Measurements from ENCODE around the gene JCAD. TPM values are rescaled to one million over a fixed set of nuclear protein-coding genes. Genes with fewer than 3 reads are reported as not detected.
A peak's percentile ranks its signal among the peaks of the same experiment; 100 is the strongest.
"Not testable (repeated sequence)": the region's sequence is repeated elsewhere in the genome, so short reads cannot be mapped to it uniquely, and the experiment has no call there.

The JCAD gene
- total and polyA plus RNA-seq, 9 donors = 21.0 to 44.6 (median 33.4) TPM

DNA sequence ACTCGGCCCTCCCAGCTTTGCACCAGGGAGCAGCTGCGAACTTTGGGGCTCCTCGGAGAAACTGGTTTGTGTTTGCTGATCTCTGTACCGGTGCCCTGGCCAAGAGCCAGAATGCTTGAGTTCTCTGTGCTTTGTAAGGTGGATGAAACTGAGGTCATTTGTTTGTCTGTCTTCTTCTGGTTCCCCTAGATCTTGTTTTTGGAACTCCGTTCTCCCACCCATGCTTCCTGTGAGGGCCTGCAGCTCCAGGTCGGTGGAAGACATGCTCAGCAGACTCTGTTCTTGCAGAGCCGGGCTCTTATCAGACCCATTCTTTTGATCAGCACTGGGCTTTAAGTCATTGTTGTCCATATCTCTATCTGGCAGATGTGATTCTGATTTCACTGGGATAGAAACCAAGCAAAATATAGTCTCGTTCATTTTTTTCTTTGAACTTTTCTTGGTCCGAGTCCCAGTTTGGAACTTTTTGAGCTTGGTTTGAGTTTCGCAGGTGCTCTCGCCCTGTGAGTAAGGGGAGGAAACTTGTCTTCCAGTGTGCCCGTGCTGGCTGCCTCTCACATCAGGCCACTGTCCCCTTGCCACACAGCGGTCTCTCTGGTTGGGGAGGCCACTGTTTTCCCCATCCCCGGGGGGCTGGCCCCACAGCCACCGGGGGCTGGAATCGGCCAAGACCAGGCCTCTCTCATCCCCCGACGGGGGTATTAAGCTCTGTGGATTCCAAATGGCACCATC, 31.2 kb downstream of the JCAD start:
- DNase-seq = peak; percentile 81
- peaks cover 9% of the 10 kb centered on the region for H3K27me3 ChIP-seq (ENCODE audit: control insufficient read depth, insufficient read depth, low read length)
- 47% methylated on average over 9 of the region's 18 CpGs for WGBS (ENCODE audit: insufficient coverage)
- peak overlapping the region; percentile 65 for H3K27ac ChIP-seq (ENCODE audit: low read length)
- peaks cover 35% of the 10 kb centered on the region for H3K4me1 ChIP-seq (ENCODE audit: control insufficient read depth, insufficient read depth, low read length)
- H3K4me3 ChIP-seq (ENCODE audit: low read length) = no peak overlapping the region
- H3K9me3 ChIP-seq (replicated peaks; ENCODE audit: control insufficient read depth, low read depth, low read length) = no peaks in the 10 kb centered on the region
- peaks cover 6% of the 10 kb centered on the region for H3K36me3 ChIP-seq (ENCODE audit: control insufficient read depth, insufficient read depth, low read length)

DNA sequence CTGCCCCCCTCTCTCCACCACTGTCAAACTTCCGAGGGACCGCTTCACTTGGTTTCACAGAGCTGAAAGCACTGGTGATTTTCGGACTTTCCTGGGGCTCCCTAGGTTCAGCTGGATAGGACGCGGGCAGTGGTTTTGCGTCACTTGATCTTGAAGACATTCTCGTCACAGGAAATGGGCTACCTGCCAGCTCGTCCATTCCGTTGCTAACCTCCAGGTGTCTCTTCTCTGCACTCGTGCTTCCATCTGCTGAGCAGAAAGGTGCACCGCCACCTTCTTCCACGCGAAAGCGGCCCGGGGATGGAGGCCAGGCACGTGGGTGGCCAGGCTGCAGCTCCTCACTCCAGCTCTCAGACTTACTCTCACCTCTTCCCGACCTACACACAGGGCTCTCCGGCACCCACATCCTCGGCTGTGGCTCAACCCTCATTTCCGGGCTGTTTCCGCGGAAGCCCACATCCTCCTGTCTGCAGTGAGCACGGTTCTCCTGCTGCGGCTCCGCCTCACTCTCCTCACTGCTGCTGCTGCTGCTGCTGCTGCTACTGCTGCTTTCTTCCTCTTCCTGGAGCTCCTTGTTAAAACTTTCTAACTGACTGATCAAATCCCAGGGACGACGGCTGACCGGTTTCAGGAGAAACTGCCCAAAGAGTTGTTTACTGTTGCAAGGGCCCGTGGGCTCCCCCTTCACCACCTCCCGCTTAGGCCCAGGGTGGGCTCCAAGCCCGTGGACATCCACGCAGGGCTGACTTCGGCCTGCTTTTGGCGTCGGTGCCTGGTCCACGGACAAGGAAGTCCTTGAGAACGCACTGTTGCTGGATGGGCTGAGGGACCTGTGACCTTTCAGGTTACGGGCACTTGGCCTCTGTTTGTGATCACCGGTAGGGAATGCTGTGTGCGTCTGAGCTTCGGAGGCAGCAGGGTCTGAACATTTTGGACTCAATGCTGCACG, 32.1 kb downstream of the JCAD start:
- Histone ChIP-seq H3K4me1 (ENCODE audit: control insufficient read depth, insufficient read depth, low read length) (peaks cover 35% of the 10 kb centered on the region), H3K27ac (ENCODE audit: low read length) (peak overlapping the region; percentile 51), H3K9me3 (replicated peaks; ENCODE audit: control insufficient read depth, low read depth, low read length) (no peaks in the 10 kb centered on the region), H3K36me3 (ENCODE audit: control insufficient read depth, insufficient read depth, low read length) (peaks cover 6% of the 10 kb centered on the region), H3K27me3 (ENCODE audit: control insufficient read depth, insufficient read depth, low read length) (peaks cover 9% of the 10 kb centered on the region), H3K4me3 (ENCODE audit: low read length) (no peak overlapping the region)
- DNase-seq = peak; percentile 59
- WGBS (ENCODE audit: insufficient coverage) = 39% methylated on average over 42 of the region's 42 CpGs

DNA sequence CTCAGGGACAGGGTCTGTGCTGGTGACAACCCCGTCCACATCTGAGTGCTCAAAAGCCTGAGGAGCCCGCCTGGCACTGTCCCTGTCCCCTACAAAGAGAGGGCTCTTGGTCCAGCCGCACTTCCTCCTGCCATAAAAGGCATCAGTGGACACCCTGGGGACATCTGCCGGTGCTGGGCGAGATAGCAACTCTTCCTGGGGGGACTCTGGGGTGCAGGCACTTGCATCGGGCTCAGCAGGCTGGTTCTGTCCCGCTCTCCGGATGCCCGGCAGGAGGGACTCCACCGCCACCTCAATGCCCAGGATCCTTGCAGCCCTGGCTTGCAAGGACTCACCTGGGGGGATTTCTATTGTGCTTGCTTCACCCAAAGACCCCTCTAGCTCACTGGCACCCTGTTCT, 32.8 kb downstream of the JCAD start:
- Histone ChIP-seq H3K9me3 (replicated peaks; ENCODE audit: control insufficient read depth, low read depth, low read length) (no peaks in the 10 kb centered on the region), H3K4me3 (ENCODE audit: low read length) (no peak overlapping the region), H3K4me1 (ENCODE audit: control insufficient read depth, insufficient read depth, low read length) (peaks cover 35% of the 10 kb centered on the region), H3K27ac (ENCODE audit: low read length) (no peak overlapping the region), H3K36me3 (ENCODE audit: control insufficient read depth, insufficient read depth, low read length) (peaks cover 6% of the 10 kb centered on the region), H3K27me3 (ENCODE audit: control insufficient read depth, insufficient read depth, low read length) (peaks cover 9% of the 10 kb centered on the region)
- WGBS (ENCODE audit: insufficient coverage) = 97% methylated on average over 6 of the region's 10 CpGs
- DNase-seq = no peak

DNA sequence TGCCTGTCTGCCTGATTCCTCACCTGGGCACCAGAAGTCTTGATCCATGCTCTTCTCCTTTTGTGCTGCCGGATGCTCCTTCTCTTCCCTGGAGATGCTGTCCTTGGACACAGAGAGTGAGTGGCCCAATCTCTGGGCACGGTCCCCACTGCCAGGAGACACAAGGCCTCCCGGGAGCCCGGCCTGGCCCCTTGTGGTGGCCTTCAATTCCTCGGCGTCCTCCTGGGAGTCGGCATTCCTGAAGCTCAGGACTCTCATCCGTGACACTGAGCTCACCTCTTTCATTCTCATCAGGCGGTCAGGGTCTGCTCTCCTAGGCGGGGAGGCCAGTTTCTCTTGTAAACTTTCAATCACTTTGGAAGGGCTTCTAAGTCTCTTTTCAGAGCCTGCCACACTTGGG, 33.3 kb downstream of the JCAD start:
- H3K27ac ChIP-seq (ENCODE audit: low read length) = no peak overlapping the region
- H3K4me1 ChIP-seq (ENCODE audit: control insufficient read depth, insufficient read depth, low read length) = peaks cover 35% of the 10 kb centered on the region

DNA sequence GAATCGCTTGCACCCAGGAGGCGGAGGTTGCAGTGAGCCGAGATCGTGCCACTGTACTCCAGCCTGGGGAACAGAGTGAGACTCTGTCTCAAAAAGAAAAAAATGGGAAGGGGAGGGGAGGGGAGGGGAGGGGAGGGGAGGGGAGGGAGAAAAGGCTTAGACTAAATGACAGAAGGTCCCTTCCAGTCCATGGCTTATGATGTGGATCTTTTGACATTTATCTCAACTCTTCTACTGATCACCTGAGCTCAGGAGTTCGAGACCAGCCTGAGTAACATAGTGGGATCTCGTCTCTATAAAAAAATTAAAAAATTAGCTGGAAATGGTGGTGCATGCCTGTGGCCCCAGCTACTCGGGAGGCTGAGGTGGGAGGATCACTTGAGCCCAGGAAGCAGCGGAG, 34.0 kb downstream of the JCAD start:
- not testable (repeated sequence) for DNase-seq; H3K27me3 ChIP-seq (ENCODE audit: control insufficient read depth, insufficient read depth, low read length); H3K27ac ChIP-seq (ENCODE audit: low read length); H3K9me3 ChIP-seq (replicated peaks; ENCODE audit: control insufficient read depth, low read depth, low read length); H3K4me3 ChIP-seq (ENCODE audit: low read length); H3K36me3 ChIP-seq (ENCODE audit: control insufficient read depth, insufficient read depth, low read length)
- H3K4me1 ChIP-seq (ENCODE audit: control insufficient read depth, insufficient read depth, low read length) = peaks cover 35% of the 10 kb centered on the region
- 100% methylated on average over 1 of the region's 8 CpGs for WGBS (ENCODE audit: insufficient coverage)

More for the DNA sequence above, 33.3 kb downstream of the JCAD start:
- no peak for DNase-seq
- no peaks in the 10 kb centered on the region for H3K9me3 ChIP-seq (replicated peaks; ENCODE audit: control insufficient read depth, low read depth, low read length)
- WGBS (ENCODE audit: insufficient coverage) = 91% methylated on average over 9 of the region's 10 CpGs
- H3K36me3 ChIP-seq (ENCODE audit: control insufficient read depth, insufficient read depth, low read length) = peaks cover 6% of the 10 kb centered on the region
- H3K27me3 ChIP-seq (ENCODE audit: control insufficient read depth, insufficient read depth, low read length) = peaks cover 9% of the 10 kb centered on the region
- no peak overlapping the region for H3K4me3 ChIP-seq (ENCODE audit: low read length)

DNA sequence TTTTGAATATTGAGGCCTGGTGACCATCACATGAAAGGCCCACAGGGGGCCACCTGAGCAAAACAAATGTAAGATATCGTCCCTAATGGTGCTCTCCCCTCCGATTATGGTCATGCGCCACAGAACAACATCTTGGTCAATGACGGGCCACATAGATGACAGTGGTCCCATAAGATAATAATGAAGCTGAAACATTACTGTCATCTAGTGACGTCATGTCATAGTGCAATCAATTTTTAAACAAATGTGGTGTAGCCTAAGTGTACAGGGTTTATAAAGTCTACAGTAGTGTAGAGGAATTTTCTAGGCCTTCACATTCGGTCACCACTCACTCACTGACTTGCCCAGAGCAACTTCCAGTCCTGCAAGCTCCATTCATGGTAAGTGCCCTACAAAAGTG, 36.8 kb downstream of the JCAD start:
- WGBS (ENCODE audit: insufficient coverage) = 85% methylated on average over 4 of the region's 6 CpGs

DNA sequence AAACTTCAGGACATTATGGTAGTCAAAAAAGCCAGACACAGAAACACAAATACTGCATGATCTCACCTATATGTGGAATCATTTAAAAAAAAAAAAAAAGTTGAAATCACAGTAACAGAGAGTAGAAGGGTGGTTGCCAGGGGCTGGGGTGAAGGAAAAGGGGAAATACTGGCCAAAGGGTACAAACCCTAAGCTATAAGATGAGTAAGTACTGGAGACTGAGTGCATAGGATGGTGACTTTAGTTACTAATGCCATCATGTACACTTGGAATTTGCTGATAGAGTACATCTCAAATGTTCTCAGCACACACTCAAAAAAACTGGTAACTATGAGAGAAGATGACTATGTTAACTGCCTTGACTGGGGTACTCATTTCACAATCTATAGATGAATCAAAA, 39.9 kb downstream of the JCAD start:
- H3K27ac ChIP-seq (ENCODE audit: low read length) = no peak overlapping the region
- H3K36me3 ChIP-seq (ENCODE audit: control insufficient read depth, insufficient read depth, low read length) = no peaks in the 10 kb centered on the region
- H3K27me3 ChIP-seq (ENCODE audit: control insufficient read depth, insufficient read depth, low read length) = peaks cover 3% of the 10 kb centered on the region
- no peak overlapping the region for H3K4me3 ChIP-seq (ENCODE audit: low read length)
- H3K4me1 ChIP-seq (ENCODE audit: control insufficient read depth, insufficient read depth, low read length) = peaks cover 5% of the 10 kb centered on the region
- no peak for DNase-seq
- no peaks in the 10 kb centered on the region for H3K9me3 ChIP-seq (replicated peaks; ENCODE audit: control insufficient read depth, low read depth, low read length)

More for the DNA sequence above, 36.8 kb downstream of the JCAD start:
- Histone ChIP-seq H3K9me3 (replicated peaks; ENCODE audit: control insufficient read depth, low read depth, low read length) (no peaks in the 10 kb centered on the region), H3K27ac (ENCODE audit: low read length) (no peak overlapping the region), H3K4me3 (ENCODE audit: low read length) (no peak overlapping the region), H3K4me1 (ENCODE audit: control insufficient read depth, insufficient read depth, low read length) (peaks cover 15% of the 10 kb centered on the region), H3K27me3 (ENCODE audit: control insufficient read depth, insufficient read depth, low read length) (peaks cover 7% of the 10 kb centered on the region), H3K36me3 (ENCODE audit: control insufficient read depth, insufficient read depth, low read length) (peaks cover 6% of the 10 kb centered on the region)
- no peak for DNase-seq

DNA sequence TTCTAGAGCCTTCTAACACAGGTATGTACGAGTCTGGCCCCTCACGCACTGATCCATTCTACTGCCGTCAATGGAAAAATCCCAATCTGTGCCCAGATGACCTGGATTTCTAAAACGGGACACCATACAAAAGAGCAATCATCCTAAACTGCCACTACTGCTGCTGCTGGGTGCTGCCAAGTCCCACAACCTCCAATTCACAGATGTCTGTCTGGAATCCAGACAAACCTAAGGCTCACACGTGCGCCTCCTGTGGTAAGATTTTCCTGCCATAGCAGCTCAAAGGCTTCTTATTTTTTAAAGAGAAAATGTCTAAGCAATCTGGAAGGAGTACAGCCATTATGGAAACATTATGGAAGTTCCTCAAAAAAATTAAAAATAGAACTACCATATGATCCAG, 40.9 kb downstream of the JCAD start:
- 57% methylated on average over 4 of the region's 6 CpGs for WGBS (ENCODE audit: insufficient coverage)
- H3K4me1 ChIP-seq (ENCODE audit: control insufficient read depth, insufficient read depth, low read length) = peaks cover 12% of the 10 kb centered on the region
- H3K36me3 ChIP-seq (ENCODE audit: control insufficient read depth, insufficient read depth, low read length) = no peaks in the 10 kb centered on the region
- peak; percentile 86 for DNase-seq
- no peaks in the 10 kb centered on the region for H3K9me3 ChIP-seq (replicated peaks; ENCODE audit: control insufficient read depth, low read depth, low read length)
- H3K4me3 ChIP-seq (ENCODE audit: low read length) = no peak overlapping the region
- peak overlapping the region; percentile 47 for H3K27ac ChIP-seq (ENCODE audit: low read length)
- peaks cover 3% of the 10 kb centered on the region for H3K27me3 ChIP-seq (ENCODE audit: control insufficient read depth, insufficient read depth, low read length)

DNA sequence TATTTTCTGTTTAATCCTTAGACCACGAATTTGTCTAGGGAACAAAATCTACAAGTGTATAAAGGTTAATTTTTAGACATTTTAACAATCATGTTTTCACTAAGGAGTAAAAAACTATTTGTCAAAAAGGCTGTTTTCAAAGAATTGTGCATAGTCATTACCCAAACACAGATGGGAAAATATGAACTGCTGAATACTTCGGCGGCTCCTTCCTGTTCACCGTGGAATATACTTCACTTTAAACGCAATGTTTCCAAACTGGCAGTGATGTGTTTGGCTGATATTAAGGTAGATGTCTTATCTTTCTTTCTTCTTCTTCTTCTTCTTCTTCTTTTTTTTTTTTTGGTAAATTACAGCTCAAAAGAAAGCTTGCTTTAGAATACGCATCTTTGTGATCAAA, 41.4 kb downstream of the JCAD start:
- Histone ChIP-seq H3K4me3 (ENCODE audit: low read length) (no peak overlapping the region), H3K36me3 (ENCODE audit: control insufficient read depth, insufficient read depth, low read length) (no peaks in the 10 kb centered on the region), H3K4me1 (ENCODE audit: control insufficient read depth, insufficient read depth, low read length) (peaks cover 16% of the 10 kb centered on the region), H3K9me3 (replicated peaks; ENCODE audit: control insufficient read depth, low read depth, low read length) (no peaks in the 10 kb centered on the region), H3K27ac (ENCODE audit: low read length) (peak overlapping the region; percentile 47), H3K27me3 (ENCODE audit: control insufficient read depth, insufficient read depth, low read length) (peaks cover 3% of the 10 kb centered on the region)
- WGBS (ENCODE audit: insufficient coverage) = no CpG with 5 or more reads among the region's 6 CpGs
- no peak for DNase-seq

DNA sequence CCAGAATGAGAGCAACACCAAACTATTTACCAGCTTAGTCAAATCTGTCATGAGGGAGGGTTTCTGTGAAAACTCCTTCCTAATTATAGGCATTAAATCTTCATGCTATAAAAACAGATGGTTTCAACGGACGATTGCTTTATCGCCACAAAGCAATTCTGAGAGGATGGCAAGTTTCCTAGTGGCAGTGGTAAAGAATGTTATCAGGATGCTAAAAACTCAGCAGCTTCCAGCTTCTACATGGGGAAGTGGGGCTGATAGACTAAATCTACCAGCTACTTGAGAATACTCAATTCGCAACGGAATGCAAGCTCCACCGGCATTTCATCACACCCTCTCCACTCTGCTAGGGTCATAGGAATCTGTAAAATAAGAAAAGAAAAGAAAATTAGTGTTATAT, 41.8 kb downstream of the JCAD start:
- H3K27ac ChIP-seq (ENCODE audit: low read length) = no peak overlapping the region
- WGBS (ENCODE audit: insufficient coverage) = no CpG with 5 or more reads among the region's 6 CpGs
- H3K4me3 ChIP-seq (ENCODE audit: low read length) = no peak overlapping the region
- DNase-seq = no peak
- H3K9me3 ChIP-seq (replicated peaks; ENCODE audit: control insufficient read depth, low read depth, low read length) = no peaks in the 10 kb centered on the region
- no peaks in the 10 kb centered on the region for H3K36me3 ChIP-seq (ENCODE audit: control insufficient read depth, insufficient read depth, low read length)
- peaks cover 17% of the 10 kb centered on the region for H3K4me1 ChIP-seq (ENCODE audit: control insufficient read depth, insufficient read depth, low read length)
- peaks cover 3% of the 10 kb centered on the region for H3K27me3 ChIP-seq (ENCODE audit: control insufficient read depth, insufficient read depth, low read length)

Data from muscle of leg (tissue), 11 donors.